ENCODE measurements around the gene PRDX6.

PRDX6 gene

DNA sequence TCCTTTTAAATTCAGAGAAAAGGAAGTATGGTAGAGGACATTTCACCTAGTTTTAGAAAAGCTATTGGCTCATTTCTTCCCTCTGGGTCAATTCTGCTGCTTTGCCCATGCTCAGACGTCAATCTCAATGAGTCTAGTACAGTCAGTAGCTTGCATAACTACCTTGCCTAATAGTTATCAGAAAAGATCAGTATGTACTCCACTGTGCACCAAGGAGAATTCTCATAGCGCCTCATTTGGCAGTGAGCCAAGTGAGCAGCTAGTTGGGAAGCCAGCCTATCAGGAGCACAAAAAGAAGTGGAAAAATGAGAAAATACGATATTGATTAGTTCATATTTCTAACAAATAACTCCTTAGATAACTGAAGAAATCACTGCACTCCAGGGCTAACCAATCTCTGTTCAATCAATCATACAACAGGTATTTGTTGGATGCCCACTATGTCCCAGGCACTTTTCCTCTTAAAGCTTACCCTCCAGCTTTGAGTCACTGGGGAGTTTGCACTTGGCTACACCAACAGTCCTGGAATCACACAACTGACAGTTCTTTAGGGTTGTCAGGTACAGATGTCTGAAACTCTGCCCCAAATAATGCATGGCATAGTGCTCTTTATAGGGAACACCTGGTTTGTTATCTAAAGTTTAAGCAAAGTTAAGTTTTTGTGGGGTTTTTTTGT lies 50.2 kb downstream of the PRDX6 start:
- H3K4me3 ChIP-seq (ENCODE audit: low read depth, low read length): no peak overlapping the region
- no peak for TF ChIP-seq CTCF (IDR thresholded peaks at IDR 0.05; ENCODE audit: borderline replicate concordance, insufficient read depth, low read depth, low read length)

DNA sequence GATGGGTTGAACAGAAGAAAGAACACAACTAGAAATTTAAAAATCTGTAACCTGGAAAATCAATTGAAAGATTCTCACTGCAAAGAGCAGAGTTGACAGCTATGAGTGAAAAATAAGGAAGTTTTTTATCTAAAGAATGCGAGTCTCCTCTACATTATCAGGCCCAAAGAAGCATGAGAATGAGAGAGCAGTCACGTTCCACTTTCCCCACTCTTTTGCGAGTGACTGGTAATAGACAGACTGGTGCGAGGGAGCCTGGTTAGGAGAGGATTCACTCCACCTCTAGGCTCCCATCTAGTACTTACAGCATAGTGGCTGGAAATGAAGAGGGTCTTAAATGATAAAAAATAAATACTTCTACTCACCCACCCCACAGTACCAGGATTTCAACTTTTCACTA lies 52.0 kb downstream of the PRDX6 start:
- no peak overlapping the region for H3K4me3 ChIP-seq (ENCODE audit: low read depth, low read length)
- no peak for TF ChIP-seq CTCF (IDR thresholded peaks at IDR 0.05; ENCODE audit: borderline replicate concordance, insufficient read depth, low read depth, low read length)

DNA sequence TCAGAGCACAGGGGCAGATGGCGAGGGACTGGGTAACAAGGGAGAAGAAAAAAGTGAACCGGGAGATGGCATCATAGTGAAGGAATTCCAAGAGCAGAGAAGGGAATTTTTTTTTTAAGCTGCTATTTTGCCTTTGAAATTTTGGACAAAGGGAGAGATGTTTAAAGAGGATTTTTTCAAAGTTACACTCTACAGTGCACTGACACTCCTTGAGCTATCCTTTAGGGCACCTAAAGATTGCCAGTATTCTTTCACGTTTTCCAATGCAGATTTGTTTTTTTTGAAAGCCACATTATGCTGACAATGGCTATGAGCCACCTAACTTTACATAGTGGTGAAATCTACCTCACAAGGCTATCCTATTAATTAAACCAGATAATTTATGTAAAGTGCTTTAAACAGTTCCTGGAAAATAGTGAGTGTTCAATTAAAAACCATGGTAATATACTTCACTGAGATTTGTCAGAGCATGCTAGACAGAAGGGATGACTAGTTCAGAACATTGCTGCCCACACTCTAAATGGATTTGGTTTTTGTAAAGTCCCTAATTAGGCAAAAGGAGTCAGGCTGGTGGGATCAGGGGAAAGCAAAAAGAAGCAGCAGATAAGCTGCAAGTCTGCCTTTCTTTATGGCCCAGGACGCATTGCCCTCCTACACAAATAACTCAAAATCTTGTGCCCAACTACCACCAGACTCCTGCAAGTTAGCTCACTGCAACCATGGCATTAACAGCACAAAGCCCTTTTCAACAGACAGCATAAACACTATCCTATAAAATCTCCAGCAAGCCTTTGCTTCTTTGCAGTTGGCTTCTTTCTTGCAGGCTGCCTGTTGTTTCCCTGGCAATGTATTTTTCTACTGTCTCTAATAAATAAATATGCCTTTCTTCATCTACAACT lies 53.9 kb downstream of the PRDX6 start:
- no peak for TF ChIP-seq CTCF (IDR thresholded peaks at IDR 0.05; ENCODE audit: borderline replicate concordance, insufficient read depth, low read depth, low read length)
- H3K4me3 ChIP-seq (ENCODE audit: low read depth, low read length): no peak overlapping the region

DNA sequence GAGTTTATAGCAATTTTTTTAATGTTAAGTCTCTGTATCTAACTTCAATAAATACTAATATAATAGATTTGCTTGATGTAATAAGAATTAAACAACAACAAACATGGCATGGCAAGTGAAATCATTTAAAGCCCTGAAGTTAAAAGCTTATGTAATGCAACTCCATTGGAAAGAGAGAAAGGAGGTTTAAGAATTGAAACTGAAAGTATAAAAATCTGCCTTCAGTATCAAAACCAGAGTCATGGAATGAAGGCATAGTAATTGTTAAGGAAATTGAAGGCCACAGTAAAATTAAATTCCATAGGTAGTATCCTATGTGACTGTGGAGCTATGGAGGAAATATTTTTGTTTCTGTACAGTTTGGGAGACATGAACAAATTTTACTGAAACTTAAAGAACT lies 55.1 kb downstream of the PRDX6 start:
- H3K4me3 ChIP-seq (ENCODE audit: low read depth, low read length): no peak overlapping the region
- no peak for TF ChIP-seq CTCF (IDR thresholded peaks at IDR 0.05; ENCODE audit: borderline replicate concordance, insufficient read depth, low read depth, low read length)

GRCh38 chr1:173536223-173536622 lies 59.1 kb downstream of the PRDX6 start:
- TF ChIP-seq CTCF (IDR thresholded peaks at IDR 0.05; ENCODE audit: borderline replicate concordance, insufficient read depth, low read depth, low read length): no peak
- no peak overlapping the region for H3K4me3 ChIP-seq (ENCODE audit: low read depth, low read length)
